D721Med (cell line): Measurements from ENCODE around the gene GGT6.

ENCODE experiments used
- DNase-seq: peaks from one replicate; pipeline ENCODE4 v3.0.0; 2011; ENCODE audit warnings: low spot score; ENCODE audit not compliant: insufficient read length
- FAIRE-seq: peaks from 2 replicates; lab custom pipeline; 2011; peaks lifted over from hg19 to GRCh38; lab: Jason Lieb, UNC
- CTCF ChIP-seq: IDR thresholded peaks from 2 replicates; pipeline ENCODE4 v1.5.1; 2012; ENCODE audit warnings: mild to moderate bottlenecking, control low read depth; ENCODE audit not compliant: insufficient read depth; ENCODE audit errors: missing control alignments

The GGT6 gene

DNA sequence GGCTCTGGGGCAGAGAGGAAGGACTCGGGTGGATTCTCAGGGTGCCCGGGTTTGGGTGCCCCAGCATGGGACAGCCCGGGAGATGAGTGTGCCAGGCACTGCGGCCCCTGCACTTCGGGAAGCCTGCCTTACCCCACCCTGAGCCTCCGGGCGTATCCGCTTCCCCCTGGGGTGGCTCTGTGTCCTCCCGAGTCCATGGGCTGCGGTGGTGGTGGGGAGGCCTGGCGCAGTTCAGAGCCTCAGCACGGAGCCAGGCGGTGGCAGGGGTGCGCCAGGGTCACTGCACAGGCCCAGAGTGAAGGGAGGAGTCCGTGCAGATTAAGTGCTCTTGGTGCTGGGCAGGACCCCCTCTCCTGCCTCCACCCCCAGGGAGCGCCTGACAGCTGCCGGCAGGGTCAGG lies 25.9 kb downstream of the GGT6 start:
- DNase-seq (no peak), FAIRE-seq (no peak)
- no peak for TF ChIP-seq CTCF

GRCh38 chr17:4533523-4534504 lies 26.6 kb downstream of the GGT6 start:
- no peak for FAIRE-seq
- TF ChIP-seq CTCF: no peak
- DNase-seq: no peak

GRCh38 chr17:4532860-4533522 lies 27.4 kb downstream of the GGT6 start:
- DNase-seq (no peak), FAIRE-seq (no peak)
- TF ChIP-seq CTCF: no peak

GRCh38 chr17:4531988-4532736 lies 28.2 kb downstream of the GGT6 start:
- FAIRE-seq (no peak), DNase-seq (no peak)
- TF ChIP-seq CTCF: no peak

DNA sequence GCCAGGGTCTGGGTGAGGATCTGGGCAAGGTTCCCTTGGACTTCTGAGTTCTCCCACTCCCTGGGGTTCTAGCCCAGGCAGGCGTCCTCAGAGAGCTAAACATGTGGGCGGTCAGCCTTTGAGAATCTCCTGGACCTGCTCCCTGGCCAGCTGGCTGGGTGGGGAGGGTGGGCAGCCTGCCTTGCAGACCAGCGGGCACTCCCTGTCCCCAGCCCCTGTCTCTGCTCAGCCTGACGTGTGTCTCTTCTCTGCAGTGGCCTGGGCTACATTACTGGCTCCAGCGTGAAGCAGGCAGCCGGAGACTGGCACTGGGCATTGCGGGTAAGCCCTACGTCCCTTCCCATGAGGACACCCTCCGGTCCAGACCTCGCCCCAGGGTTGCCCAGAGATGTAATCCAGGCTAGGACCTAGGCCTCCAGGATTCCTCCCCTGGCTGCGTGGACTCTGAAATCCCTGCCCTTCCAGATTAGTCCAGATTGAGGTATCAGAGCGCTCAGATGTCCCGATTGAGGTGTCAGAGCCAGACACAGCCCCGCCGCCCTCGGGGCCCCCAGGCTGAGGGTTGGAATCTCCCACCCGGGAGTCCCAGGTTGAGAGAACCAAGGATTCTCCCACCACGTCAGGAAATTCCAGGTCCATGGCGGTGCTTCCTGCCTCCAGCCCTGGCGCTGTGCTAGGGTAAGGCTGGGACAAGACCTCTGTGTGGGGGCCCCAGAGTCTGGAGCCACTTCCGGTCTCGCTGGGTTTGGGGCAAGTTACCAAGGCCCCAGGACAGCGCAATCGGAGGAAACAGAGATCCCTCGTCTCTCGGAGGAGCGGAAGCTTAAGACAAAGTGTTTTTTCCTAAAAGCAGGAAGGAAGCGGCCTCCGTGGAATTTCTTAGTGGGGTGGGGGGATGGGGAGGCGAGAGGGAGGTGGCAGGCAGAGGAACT lies 29.3 kb downstream of the GGT6 start:
- no peak for TF ChIP-seq CTCF
- DNase-seq: no peak
- FAIRE-seq: no peak

DNA sequence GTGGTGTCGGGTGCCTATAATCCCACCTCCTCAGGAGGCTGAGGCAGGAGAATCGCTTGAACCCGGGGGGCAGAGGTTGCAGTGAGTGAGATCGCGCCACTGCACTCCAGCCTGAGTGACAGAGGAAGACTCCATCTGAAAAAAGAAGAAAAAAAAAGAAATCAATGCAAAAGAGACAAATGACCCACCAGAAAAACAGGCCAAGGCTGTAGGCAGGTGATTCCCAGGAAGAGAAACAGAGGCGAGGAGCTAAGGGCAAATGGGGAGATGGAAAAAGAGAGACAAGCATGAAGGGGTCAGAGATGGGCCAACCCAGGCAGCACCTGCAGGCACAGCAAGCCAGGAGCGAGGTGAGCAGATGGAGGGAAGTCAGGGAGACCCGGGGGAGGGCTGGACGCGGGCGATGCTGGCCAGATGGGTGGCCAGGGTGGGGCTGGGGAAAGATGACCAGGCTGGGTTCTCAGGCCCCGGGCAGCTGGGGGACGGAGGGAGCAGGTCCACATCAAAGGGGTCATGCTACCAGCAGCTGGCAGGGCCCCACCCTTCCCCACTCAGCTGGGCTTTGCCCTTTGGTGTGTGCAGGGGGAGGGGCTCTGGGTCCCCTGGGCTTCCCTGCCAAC lies 30.7 kb downstream of the GGT6 start:
- FAIRE-seq: no peak
- TF ChIP-seq CTCF: no peak
- no peak for DNase-seq
